B cell (primary cell): ENCODE data around the gene RAB28.

Source experiments
- EZH2 ChIP-seq: IDR thresholded peaks from 2 replicates; pipeline ENCODE4 v1.6.1; 2012; ENCODE audit warnings: borderline replicate concordance, low read depth, mild to moderate bottlenecking, moderate library complexity, low read length; ENCODE audit not compliant: insufficient read depth, poor library complexity, severe bottlenecking
- TF ChIP-seq, protein P1 (sequence below): fragments of 200-600 bp; IDR thresholded peaks from one replicate; pipeline ENCODE4 v1.8.0; 2022; ENCODE audit warnings: antibody characterized with exemption, mild to moderate bottlenecking

DNA sequence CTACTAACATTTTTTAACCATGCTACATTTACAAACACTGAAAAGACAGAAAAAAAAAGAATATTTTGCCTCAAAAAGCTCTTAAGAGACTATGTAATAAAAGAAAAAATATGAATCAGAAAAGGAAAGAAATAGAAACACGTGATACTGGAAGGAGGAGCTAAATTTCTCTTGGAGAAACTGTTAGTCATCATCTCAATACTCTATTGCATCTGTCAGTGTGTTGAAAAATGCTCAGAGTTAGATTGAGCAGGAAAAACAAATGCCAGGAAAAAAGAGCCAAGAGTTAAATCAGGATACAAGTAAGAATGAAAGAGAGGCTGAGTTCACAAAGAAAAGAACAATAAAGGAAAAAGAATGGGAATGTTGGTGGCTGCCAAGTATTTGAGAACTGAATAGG is 2.6 kb downstream of the RAB28 start:
- TF ChIP-seq, protein P1, sequence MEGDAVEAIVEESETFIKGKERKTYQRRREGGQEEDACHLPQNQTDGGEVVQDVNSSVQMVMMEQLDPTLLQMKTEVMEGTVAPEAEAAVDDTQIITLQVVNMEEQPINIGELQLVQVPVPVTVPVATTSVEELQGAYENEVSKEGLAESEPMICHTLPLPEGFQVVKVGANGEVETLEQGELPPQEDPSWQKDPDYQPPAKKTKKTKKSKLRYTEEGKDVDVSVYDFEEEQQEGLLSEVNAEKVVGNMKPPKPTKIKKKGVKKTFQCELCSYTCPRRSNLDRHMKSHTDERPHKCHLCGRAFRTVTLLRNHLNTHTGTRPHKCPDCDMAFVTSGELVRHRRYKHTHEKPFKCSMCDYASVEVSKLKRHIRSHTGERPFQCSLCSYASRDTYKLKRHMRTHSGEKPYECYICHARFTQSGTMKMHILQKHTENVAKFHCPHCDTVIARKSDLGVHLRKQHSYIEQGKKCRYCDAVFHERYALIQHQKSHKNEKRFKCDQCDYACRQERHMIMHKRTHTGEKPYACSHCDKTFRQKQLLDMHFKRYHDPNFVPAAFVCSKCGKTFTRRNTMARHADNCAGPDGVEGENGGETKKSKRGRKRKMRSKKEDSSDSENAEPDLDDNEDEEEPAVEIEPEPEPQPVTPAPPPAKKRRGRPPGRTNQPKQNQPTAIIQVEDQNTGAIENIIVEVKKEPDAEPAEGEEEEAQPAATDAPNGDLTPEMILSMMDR: no peak
- TF ChIP-seq EZH2: no peak
